AG04450 (cell line): ENCODE results near the gene KLHL15. TPM values are rescaled to one million over a fixed set of nuclear protein-coding genes. Genes with fewer than 3 reads are reported as not detected.
"Not testable (repeated sequence)": the region's sequence is repeated elsewhere in the genome, so short reads cannot be mapped to it uniquely, and the experiment has no call there.

ENCODE experiments used
- CTCF ChIA-PET: fragments of 300-600, 350-600 bp; formaldehyde crosslinking; extraction: SDS; loops from one replicate; lab custom pipeline; 2022; ENCODE audit warnings: antibody characterized with exemption, inconsistent platforms; lab: Charles Lee
- POLR2A ChIA-PET: fragments of 350-600 bp; formaldehyde crosslinking; extraction: SDS; loops from one replicate; lab custom pipeline; 2021; ENCODE audit warnings: antibody characterized with exemption, inconsistent platforms; lab: Yijun Ruan, JAX
- DNase-seq: peaks from one replicate; pipeline ENCODE4 v3.0.0-alpha.2; 2011; ENCODE audit warnings: low read depth, low spot score
- H3K27ac ChIP-seq: one replicate; pipeline ENCODE4 v1.5.1; 2012; ENCODE audit warnings: low read depth, low read length, control low read depth
- H3K27me3 ChIP-seq: one replicate; pipeline ENCODE4 v1.6.0; 2012; ENCODE audit warnings: low read length; ENCODE audit not compliant: control insufficient read depth, insufficient read depth
- H3K4me3 ChIP-seq: 2 replicates; pipeline ENCODE4 v1.5.1; 2011; ENCODE audit warnings: mild to moderate bottlenecking, low read depth, low read length, control low read depth
- H3K9me3 ChIP-seq: 2 replicates; pipeline ENCODE4 v1.5.1; 2012; ENCODE audit warnings: low read length; ENCODE audit not compliant: control insufficient read depth, insufficient read depth
- polyA plus RNA-seq: library from polyadenylated mRNA; depleted of rRNA; stranded (reverse); fragments of >200 nt; gene quantifications from 2 replicates; pipeline ENCODE4 v1.2.3, GENCODE V29; 2011
- TF ChIP-seq, protein P1 (sequence below): IDR thresholded peaks from 2 replicates; pipeline ENCODE4 v1.5.1; 2011; ENCODE audit warnings: low read depth, low read length, control low read depth, inconsistent platforms

Gene KLHL15
- polyA plus RNA-seq, 1 experiment, result 6.2 TPM

GRCh38 chrX:24054182-24055042, 27.4 kb upstream of the KLHL15 start, which contains the start of gene EIF2S3:
TSS of gene EIF2S3 (plus strand) at chrX:24054956. CDS start at chrX:24054969, 13 bp downstream.
- POLR2A ChIA-PET, result interaction anchor here (0.6 to 2.5 kb wide), 11 partner anchors 10 to 273 kb away, joined by 3 to 21 read pairs (median 4); partner anchors contain the start of genes CXorf58, KLHL15 and ZFX
- H3K9me3 ChIP-seq, result no peaks in the 10 kb centered on the region
- no peaks in the 10 kb centered on the region for H3K27me3 ChIP-seq
- H3K4me3 ChIP-seq, result no peak within 1 kb of the TSS
- peak within 1 kb of the TSS; percentile 90 for H3K27ac ChIP-seq
- TF ChIP-seq, protein P1, sequence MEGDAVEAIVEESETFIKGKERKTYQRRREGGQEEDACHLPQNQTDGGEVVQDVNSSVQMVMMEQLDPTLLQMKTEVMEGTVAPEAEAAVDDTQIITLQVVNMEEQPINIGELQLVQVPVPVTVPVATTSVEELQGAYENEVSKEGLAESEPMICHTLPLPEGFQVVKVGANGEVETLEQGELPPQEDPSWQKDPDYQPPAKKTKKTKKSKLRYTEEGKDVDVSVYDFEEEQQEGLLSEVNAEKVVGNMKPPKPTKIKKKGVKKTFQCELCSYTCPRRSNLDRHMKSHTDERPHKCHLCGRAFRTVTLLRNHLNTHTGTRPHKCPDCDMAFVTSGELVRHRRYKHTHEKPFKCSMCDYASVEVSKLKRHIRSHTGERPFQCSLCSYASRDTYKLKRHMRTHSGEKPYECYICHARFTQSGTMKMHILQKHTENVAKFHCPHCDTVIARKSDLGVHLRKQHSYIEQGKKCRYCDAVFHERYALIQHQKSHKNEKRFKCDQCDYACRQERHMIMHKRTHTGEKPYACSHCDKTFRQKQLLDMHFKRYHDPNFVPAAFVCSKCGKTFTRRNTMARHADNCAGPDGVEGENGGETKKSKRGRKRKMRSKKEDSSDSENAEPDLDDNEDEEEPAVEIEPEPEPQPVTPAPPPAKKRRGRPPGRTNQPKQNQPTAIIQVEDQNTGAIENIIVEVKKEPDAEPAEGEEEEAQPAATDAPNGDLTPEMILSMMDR, result peak; percentile 55
- CTCF ChIA-PET, result interaction anchor here (0.6 to 2.4 kb wide), 35 partner anchors 9 to 382 kb away, joined by 3 to 25 read pairs (median 4); partner anchors contain the start of genes APOO, CXorf58 and KLHL15
- peak; percentile 86 for DNase-seq

GRCh38 chrX:24050522-24051318, 23.7 kb upstream of the KLHL15 start:
- H3K9me3 ChIP-seq, DNase-seq, H3K4me3 ChIP-seq, CTCF ChIA-PET, H3K27ac ChIP-seq, H3K27me3 ChIP-seq, POLR2A ChIA-PET: not testable (repeated sequence)

DNA sequence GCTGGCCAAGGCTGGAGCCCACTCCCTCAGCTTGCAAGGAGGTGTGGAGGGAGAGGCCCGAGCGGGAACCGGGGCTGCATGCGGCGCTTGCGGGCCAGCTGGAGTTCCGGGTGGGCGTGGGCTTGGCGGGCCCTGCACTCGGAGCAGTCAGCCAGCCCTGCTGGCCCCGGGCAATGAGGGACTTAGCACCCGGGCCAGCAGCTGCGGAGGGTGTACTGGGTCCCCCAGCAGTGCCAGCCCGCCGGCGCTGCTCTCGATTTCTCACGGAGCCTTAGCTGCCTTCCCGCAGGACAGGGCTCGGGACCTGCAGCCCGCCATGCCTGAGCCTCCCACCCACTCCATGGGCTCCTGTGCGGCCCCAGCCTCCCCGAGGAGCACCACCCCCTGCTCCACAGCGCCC, 22.7 kb upstream of the KLHL15 start:
- H3K27ac ChIP-seq, POLR2A ChIA-PET, DNase-seq, CTCF ChIA-PET, H3K27me3 ChIP-seq, H3K9me3 ChIP-seq, H3K4me3 ChIP-seq: not testable (repeated sequence)

- H3K27ac ChIP-seq, H3K4me3 ChIP-seq, DNase-seq, H3K27me3 ChIP-seq, H3K9me3 ChIP-seq, POLR2A ChIA-PET, CTCF ChIA-PET: not testable (repeated sequence)
These were observed 19.1 kb upstream of the KLHL15 start for GRCh38 chrX:24046060-24046459.

- TF ChIP-seq, protein P1, result no peak
- POLR2A ChIA-PET, result no interaction called here
- H3K4me3 ChIP-seq, result no peak overlapping the region
- CTCF ChIA-PET, result no interaction called here
- H3K9me3 ChIP-seq, result no peaks in the 10 kb centered on the region
- H3K27ac ChIP-seq, result no peak overlapping the region
- no peaks in the 10 kb centered on the region for H3K27me3 ChIP-seq
- DNase-seq, result no peak
These were observed 10.7 kb upstream of the KLHL15 start for GRCh38 chrX:24037729-24038128.

GRCh38 chrX:24034485-24034884, 7.5 kb upstream of the KLHL15 start:
- no peak overlapping the region for H3K27ac ChIP-seq
- H3K27me3 ChIP-seq, result no peaks in the 10 kb centered on the region
- ChIA-PET POLR2A (no interaction called here), CTCF (no interaction called here)
- no peak for DNase-seq
- TF ChIP-seq, protein P1, result no peak
- no peak overlapping the region for H3K4me3 ChIP-seq
- no peaks in the 10 kb centered on the region for H3K9me3 ChIP-seq
